Activated CD8-positive, alpha-beta memory T cell treated with anti-CD3 and anti-CD28 coated beads, Interleukin-2, amount 10 ng/mL, durations not matched to agents 7 days and 5 days (primary cell): ENCODE results near the gene CEP57L1. TPM values are rescaled to one million over a fixed set of nuclear protein-coding genes. Genes with fewer than 3 reads are reported as not detected.
A peak's percentile ranks its signal among the peaks of the same experiment; 100 is the strongest.
"Not testable (repeated sequence)": the region's sequence is repeated elsewhere in the genome, so short reads cannot be mapped to it uniquely, and the experiment has no call there.

Experiments
- ATAC-seq: fragments of 150-1000 bp; cut with Tn5 transposase; one replicate; pipeline ENCODE4 v1.10.0; 2021; ENCODE audit warnings: moderate library complexity
- CTCF ChIA-PET: fragments of 350-600 bp; sonication (Branson Sonifier 250); formaldehyde crosslinking; loops from one replicate; lab custom pipeline; 2021; ENCODE audit warnings: antibody characterized with exemption; lab: Charles Lee
- DNase-seq: peaks from one replicate; pipeline ENCODE4 v3.0.0-alpha.2; 2020
- H3K27ac Mint-ChIP-seq: one replicate; pipeline ENCODE4 v1.8.0; 2021; ENCODE audit warnings: mild to moderate bottlenecking, mixed read lengths
- H3K27me3 Mint-ChIP-seq: one replicate; pipeline ENCODE4 v1.8.0; 2021; ENCODE audit warnings: mixed read lengths
- H3K36me3 Mint-ChIP-seq: one replicate; pipeline ENCODE4 v1.8.0; 2021; ENCODE audit warnings: mild to moderate bottlenecking, mixed read lengths
- H3K4me1 Mint-ChIP-seq: one replicate; pipeline ENCODE4 v1.8.0; 2021; ENCODE audit warnings: mixed read lengths
- H3K4me3 Mint-ChIP-seq: one replicate; pipeline ENCODE4 v1.8.0; 2021; ENCODE audit warnings: mild to moderate bottlenecking, moderate library complexity, mixed read lengths
- H3K9me3 Mint-ChIP-seq: one replicate; pipeline ENCODE4 v1.8.0; 2022; ENCODE audit warnings: low read depth, mixed read lengths
- total RNA-seq, 2 experiments: library from RNA; stranded (reverse); gene quantifications; one replicate each; pipeline ENCODE4 v1.2.3, GENCODE V29; 2021

CEP57L1 gene
- total RNA-seq, 2 experiments from 2014 or later = 23.9 to 25.5 TPM

DNA sequence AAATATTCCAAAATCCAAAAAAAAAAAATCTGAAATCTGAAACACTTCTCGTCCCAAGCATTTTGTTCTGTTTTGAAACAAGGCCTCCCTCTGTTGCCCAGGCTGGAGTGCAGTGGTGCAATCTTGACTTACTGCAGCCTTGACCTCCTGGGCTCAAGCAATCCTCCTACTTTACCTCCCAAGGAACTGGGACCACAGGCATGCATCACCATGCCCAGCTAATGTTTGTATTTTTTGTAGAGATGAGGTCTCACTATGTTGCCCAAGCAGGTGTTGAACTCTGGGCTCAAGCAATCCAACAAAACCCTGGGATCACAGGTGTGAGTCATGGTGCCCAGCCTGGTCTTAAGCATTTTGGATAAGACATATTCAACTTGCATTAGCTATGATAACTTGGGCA, 14.3 kb upstream of the CEP57L1 start:
- Mint-ChIP-seq H3K27me3 (no peaks in the 10 kb centered on the region), H3K9me3 (no peaks in the 10 kb centered on the region)
- CTCF ChIA-PET = interaction anchor here (0.9 to 1.4 kb wide), 4 partner anchors 8 to 48 kb away, joined by 3 to 6 read pairs (median 4); no protein-coding TSS in a partner anchor

GRCh38 chr6:109081516-109082187, 13.7 kb upstream of the CEP57L1 start:
- no peaks in the 10 kb centered on the region for H3K27me3 Mint-ChIP-seq
- no peak for DNase-seq
- no peak overlapping the region for H3K27ac Mint-ChIP-seq
- CTCF ChIA-PET = interaction anchor here (0.9 to 1.4 kb wide), 4 partner anchors 8 to 48 kb away, joined by 3 to 6 read pairs (median 4); no protein-coding TSS in a partner anchor
- no peaks in the 10 kb centered on the region for H3K9me3 Mint-ChIP-seq
- ATAC-seq = no peak
- H3K36me3 Mint-ChIP-seq = no peaks in the 10 kb centered on the region
- peaks cover 1% of the 10 kb centered on the region for H3K4me1 Mint-ChIP-seq
- H3K4me3 Mint-ChIP-seq = no peak overlapping the region

More for the DNA sequence above, 14.3 kb upstream of the CEP57L1 start:
- DNase-seq = no peak
- no peak for ATAC-seq
- Mint-ChIP-seq H3K36me3 (no peaks in the 10 kb centered on the region), H3K4me1 (peaks cover 6% of the 10 kb centered on the region), H3K4me3 (no peak overlapping the region), H3K27ac (no peak overlapping the region)

DNA sequence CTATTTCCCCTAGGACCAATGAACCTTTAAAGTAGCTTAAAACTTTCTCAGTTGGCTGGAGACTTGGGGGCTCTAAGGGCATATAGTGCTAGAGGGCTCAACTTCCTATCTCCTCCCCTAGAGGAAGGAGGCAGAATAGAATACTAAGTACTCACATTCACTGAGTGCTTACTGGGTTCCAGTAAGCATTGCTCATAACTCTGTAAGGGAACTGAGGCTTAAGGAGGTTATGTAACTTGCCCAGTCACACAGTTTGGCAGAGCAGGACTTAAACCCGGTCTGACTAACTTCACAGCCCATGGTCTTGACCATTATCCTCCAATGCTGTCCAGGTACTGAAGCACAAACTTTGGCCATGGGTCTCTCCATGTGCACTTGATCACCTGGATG, 13.1 kb upstream of the CEP57L1 start:
- H3K27me3 Mint-ChIP-seq = no peaks in the 10 kb centered on the region
- H3K36me3 Mint-ChIP-seq = peaks cover under 1% of the 10 kb centered on the region
- peaks cover under 1% of the 10 kb centered on the region for H3K4me1 Mint-ChIP-seq
- H3K27ac Mint-ChIP-seq = no peak overlapping the region
- DNase-seq (no peak), ATAC-seq (no peak)
- no peak overlapping the region for H3K4me3 Mint-ChIP-seq
- CTCF ChIA-PET = interaction anchor here (0.9 to 1.4 kb wide), 4 partner anchors 9 to 47 kb away, joined by 3 to 6 read pairs (median 4); no protein-coding TSS in a partner anchor
- no peaks in the 10 kb centered on the region for H3K9me3 Mint-ChIP-seq

- peaks cover 5% of the 10 kb centered on the region for H3K4me1 Mint-ChIP-seq
- H3K27ac Mint-ChIP-seq = no peak overlapping the region
- H3K27me3 Mint-ChIP-seq = no peaks in the 10 kb centered on the region
- no peaks in the 10 kb centered on the region for H3K9me3 Mint-ChIP-seq
- ATAC-seq = no peak
- H3K4me3 Mint-ChIP-seq = no peak overlapping the region
- peaks cover 3% of the 10 kb centered on the region for H3K36me3 Mint-ChIP-seq
- DNase-seq = no peak
- CTCF ChIA-PET = no interaction called here
Measured at GRCh38 chr6:109083657-109084056, 11.7 kb upstream of the CEP57L1 start.

DNA sequence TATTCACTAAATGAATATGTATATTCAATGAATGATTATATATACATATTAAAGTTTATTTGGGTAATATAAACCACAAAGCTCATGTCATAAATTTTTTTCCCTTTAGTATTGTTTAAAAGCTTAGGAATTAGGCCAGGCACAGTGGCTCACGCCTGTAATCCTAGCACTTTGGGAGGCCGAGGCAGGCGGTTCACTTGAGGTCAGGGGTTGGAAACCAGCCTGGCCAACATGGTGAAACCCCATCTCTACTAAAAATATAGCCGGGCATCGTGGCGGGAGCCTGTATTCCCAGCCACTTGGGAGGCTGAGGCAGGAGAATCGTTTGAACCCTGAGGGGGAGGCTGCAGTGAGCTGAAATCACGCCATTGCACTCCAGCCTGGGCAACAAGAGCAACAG, 11.2 kb upstream of the CEP57L1 start:
- not testable (repeated sequence) for H3K27me3 Mint-ChIP-seq, DNase-seq, H3K4me3 Mint-ChIP-seq, H3K9me3 Mint-ChIP-seq, H3K27ac Mint-ChIP-seq, H3K4me1 Mint-ChIP-seq, H3K36me3 Mint-ChIP-seq, ATAC-seq
- CTCF ChIA-PET = interaction anchor here (0.7 to 0.8 kb wide), 2 partner anchors 11 to 169 kb away, joined by 3 read pairs; no protein-coding TSS in a partner anchor

- peaks cover 25% of the 10 kb centered on the region for H3K4me1 Mint-ChIP-seq
- no peaks in the 10 kb centered on the region for H3K27me3 Mint-ChIP-seq
- H3K4me3 Mint-ChIP-seq = no peak overlapping the region
- no peak for DNase-seq
- ATAC-seq = no peak
- no peaks in the 10 kb centered on the region for H3K9me3 Mint-ChIP-seq
- CTCF ChIA-PET = interaction anchor here (0.6 kb wide), 1 partner anchor 1459 kb away, joined by 3 read pairs; no protein-coding TSS in a partner anchor
- H3K36me3 Mint-ChIP-seq = peaks cover 3% of the 10 kb centered on the region
- H3K27ac Mint-ChIP-seq = no peak overlapping the region
Measured at GRCh38 chr6:109087661-109088264, 7.5 kb upstream of the CEP57L1 start.

DNA sequence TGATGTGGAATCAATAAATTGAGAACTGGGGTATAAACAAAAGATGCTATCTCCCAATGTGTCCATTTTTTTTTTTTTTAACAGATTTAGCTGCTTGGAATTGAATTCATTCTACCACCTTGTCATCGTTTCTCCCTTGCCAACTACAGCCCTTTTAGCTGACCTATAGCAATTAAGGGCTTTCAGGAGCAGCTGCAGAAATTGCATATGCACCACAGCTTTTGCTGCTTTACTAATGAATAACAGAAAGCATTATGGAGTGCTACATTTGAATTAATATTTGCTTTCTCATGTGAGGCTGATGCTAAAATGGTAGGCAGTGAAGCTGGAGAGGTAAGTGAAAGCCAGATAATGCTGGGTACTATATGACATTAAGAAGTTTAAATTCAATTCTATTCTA, 6.3 kb upstream of the CEP57L1 start:
- Mint-ChIP-seq H3K27ac (no peak overlapping the region), H3K4me1 (peaks cover 30% of the 10 kb centered on the region), H3K36me3 (peaks cover 3% of the 10 kb centered on the region), H3K4me3 (no peak overlapping the region), H3K27me3 (no peaks in the 10 kb centered on the region), H3K9me3 (no peaks in the 10 kb centered on the region)
- DNase-seq (no peak), ATAC-seq (no peak)
- CTCF ChIA-PET = interaction anchor here (1.1 kb wide), 1 partner anchor 16 kb away, joined by 5 read pairs; no protein-coding TSS in a partner anchor

DNA sequence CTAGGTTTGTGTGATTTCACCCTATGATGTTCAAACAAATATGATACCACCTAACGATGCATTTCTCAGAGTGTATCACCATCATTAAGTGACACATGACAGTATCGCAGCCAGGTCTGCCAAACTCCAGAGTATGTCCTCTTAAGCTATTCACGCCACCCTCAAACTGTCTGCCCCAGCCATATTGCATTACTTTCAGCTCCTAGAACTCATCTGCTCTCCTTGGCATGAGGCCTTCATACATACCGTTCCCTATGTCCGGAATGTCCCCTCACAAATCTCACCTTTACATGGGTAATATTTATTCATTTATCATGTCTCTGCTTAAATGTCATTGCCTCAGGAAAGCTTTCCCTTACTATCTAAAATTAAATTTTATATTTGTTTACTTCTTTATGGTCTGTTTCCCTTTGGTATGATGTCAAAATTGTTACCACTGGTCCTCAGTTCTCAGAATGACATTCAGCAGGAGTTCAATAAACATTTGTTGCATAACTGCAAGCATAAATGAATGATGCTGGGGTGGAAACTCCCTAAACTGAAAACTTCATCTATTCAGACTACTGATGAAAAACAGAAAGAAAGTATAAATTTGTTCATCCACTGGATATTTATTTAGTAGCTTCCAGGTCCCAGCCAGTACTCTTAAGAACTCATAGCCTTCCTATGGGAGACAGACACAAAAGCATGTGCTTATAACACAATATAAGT, 3.8 kb upstream of the CEP57L1 start:
- no peaks in the 10 kb centered on the region for H3K27me3 Mint-ChIP-seq
- H3K4me3 Mint-ChIP-seq = peak overlapping the region; percentile 94
- no peak overlapping the region for H3K27ac Mint-ChIP-seq
- H3K4me1 Mint-ChIP-seq = peaks cover 42% of the 10 kb centered on the region
- CTCF ChIA-PET = interaction anchor here (0.7 to 1.5 kb wide), 2 partner anchors 18 to 292 kb away, joined by 3 read pairs; no protein-coding TSS in a partner anchor
- no peak for ATAC-seq
- H3K36me3 Mint-ChIP-seq = peaks cover 8% of the 10 kb centered on the region
- H3K9me3 Mint-ChIP-seq = no peaks in the 10 kb centered on the region
- no peak for DNase-seq

DNA sequence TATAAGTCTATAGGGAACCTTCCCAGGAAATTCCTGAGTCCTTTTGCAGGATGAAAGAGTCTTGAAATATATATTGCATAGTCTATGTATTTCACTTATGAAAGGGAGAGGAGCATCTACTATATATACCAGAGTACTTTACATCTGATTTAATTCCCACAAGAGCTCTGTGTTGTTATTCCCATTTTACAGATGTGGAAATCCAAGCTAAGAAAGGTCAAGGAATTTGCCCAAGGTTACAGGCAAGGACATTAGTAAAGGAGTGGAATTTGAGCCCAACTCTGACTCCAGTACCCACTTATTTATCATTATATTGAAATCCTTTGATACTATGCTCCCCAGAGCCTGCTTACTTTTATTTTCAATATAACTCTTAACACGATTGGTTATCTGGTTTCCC, 3.2 kb upstream of the CEP57L1 start:
- no peaks in the 10 kb centered on the region for H3K9me3 Mint-ChIP-seq
- peak overlapping the region; percentile 94 for H3K4me3 Mint-ChIP-seq
- H3K27me3 Mint-ChIP-seq = no peaks in the 10 kb centered on the region
- H3K4me1 Mint-ChIP-seq = peaks cover 48% of the 10 kb centered on the region
- H3K36me3 Mint-ChIP-seq = peaks cover 10% of the 10 kb centered on the region
- ATAC-seq (no peak), DNase-seq (no peak)
- CTCF ChIA-PET = interaction anchor here (0.7 to 1.5 kb wide), 2 partner anchors 19 to 291 kb away, joined by 3 read pairs; no protein-coding TSS in a partner anchor
- H3K27ac Mint-ChIP-seq = peak overlapping the region; percentile 14

DNA sequence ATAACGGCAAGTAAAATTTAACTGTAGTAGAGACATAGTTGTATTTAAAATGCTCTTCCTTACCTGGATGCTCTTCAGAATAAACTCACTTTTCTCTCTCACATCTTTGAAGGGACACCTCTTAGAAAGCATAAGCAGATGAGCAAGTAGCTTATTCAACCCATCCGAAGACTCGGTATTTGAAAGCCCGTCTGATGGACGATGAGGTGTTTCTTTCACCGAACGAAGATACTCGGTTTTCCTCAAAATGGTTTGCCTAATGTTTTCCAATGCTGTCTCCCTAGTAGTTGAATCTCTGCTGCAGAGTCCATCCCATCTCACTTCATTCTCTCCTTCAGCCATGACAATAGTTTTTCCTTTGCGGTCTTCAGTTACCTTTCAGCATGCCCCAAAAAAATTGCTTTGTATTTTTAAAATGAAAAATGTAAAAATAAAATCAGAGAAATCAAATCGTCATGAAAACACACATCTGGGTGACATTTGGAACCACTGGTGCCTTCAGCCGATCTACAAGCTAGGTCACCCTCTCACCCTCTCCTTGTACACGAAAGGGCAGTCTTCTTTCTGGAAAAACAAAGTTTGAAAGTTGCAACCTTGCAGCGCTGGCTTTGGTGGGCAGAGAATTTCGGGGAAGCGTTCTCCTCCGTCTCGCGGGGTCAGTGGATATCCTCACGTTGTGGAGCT, 1.4 kb upstream of the CEP57L1 start:
- ATAC-seq (no peak), DNase-seq (no peak)
- H3K36me3 Mint-ChIP-seq = peaks cover 12% of the 10 kb centered on the region
- H3K27me3 Mint-ChIP-seq = no peaks in the 10 kb centered on the region
- peak overlapping the region; percentile 94 for H3K4me3 Mint-ChIP-seq
- CTCF ChIA-PET = interaction anchor here (0.9 to 2.6 kb wide), 5 partner anchors 22 to 289 kb away, joined by 3 to 16 read pairs (median 3); partner anchors contain the start of genes ARMC2 and CD164
- peak overlapping the region; percentile 84 for H3K27ac Mint-ChIP-seq
- H3K9me3 Mint-ChIP-seq = no peaks in the 10 kb centered on the region
- peaks cover 49% of the 10 kb centered on the region for H3K4me1 Mint-ChIP-seq

GRCh38 chr6:109094416-109095035, 781 bp upstream of the CEP57L1 start, which contains the start of gene SESN1:
Gene SESN1, minus strand, starts transcription at chr6:109094846. Its CDS starts 773 bp downstream, at chr6:109094073.
- peaks cover 49% of the 10 kb centered on the region for H3K4me1 Mint-ChIP-seq
- ATAC-seq = peak; percentile 79
- H3K9me3 Mint-ChIP-seq = no peaks in the 10 kb centered on the region
- no peaks in the 10 kb centered on the region for H3K27me3 Mint-ChIP-seq
- peak within 1 kb of the TSS; percentile 94 for H3K4me3 Mint-ChIP-seq
- peak within 1 kb of the TSS; percentile 98 for H3K27ac Mint-ChIP-seq
- DNase-seq = peak; percentile 94
- H3K36me3 Mint-ChIP-seq = peaks cover 16% of the 10 kb centered on the region
- CTCF ChIA-PET = interaction anchor here (0.9 to 2.6 kb wide), 5 partner anchors 23 to 288 kb away, joined by 3 to 16 read pairs (median 3); partner anchors contain the start of genes ARMC2 and CD164

DNA sequence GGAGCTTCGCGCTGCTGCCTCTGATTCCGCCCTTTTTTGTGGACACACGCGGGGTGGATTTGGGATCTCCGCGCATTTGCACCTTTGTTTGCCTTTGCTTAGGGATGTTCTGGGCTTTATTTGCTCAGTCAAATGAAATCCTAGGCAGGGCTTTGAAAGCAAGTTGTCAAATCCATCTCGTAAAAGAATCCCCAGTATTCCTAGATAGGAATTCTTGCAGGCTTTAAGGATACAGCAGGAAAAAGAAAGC, 453 bp downstream of the CEP57L1 start:
- Mint-ChIP-seq H3K4me1 (peaks cover 47% of the 10 kb centered on the region), H3K27ac (peak overlapping the region; percentile 98), H3K4me3 (peak overlapping the region; percentile 94), H3K9me3 (no peaks in the 10 kb centered on the region), H3K36me3 (peaks cover 21% of the 10 kb centered on the region), H3K27me3 (no peaks in the 10 kb centered on the region)
- CTCF ChIA-PET = interaction anchor here (1.2 to 2.6 kb wide), 5 partner anchors 11 to 287 kb away, joined by 3 to 16 read pairs (median 4); partner anchors contain the start of gene CD164
- DNase-seq (no peak), ATAC-seq (no peak)
